Central memory CD8-positive, alpha-beta T cell (primary cell): ENCODE results near the gene TRIP12.
"Not testable (repeated sequence)": the region's sequence is repeated elsewhere in the genome, so short reads cannot be mapped to it uniquely, and the experiment has no call there.

Source experiments
- ATAC-seq: fragments of 150-1000 bp; cut with Tn5 transposase; replicated peaks from 2 replicates; pipeline ENCODE4 v1.10.0; 2022; ENCODE audit warnings: mild to moderate bottlenecking, moderate FRiP score, moderate number of reproducible peaks; ENCODE audit not compliant: poor library complexity, severe bottlenecking; ENCODE audit errors: extremely low read depth
- DNase-seq, 2 donors: peaks; one replicate each; pipeline ENCODE4 v3.0.0; 2021; ENCODE audit warnings: low spot score in 2 of 2
- H3K27ac Mint-ChIP-seq: one replicate; pipeline ENCODE4 v1.8.0; 2022; ENCODE audit warnings: low read depth, mild to moderate bottlenecking, moderate library complexity, mixed read lengths
- H3K27me3 Mint-ChIP-seq: one replicate; pipeline ENCODE4 v1.8.0; 2022; ENCODE audit warnings: mixed read lengths
- H3K36me3 Mint-ChIP-seq: one replicate; pipeline ENCODE4 v1.8.0; 2022; ENCODE audit warnings: mild to moderate bottlenecking, moderate library complexity, mixed read lengths; ENCODE audit not compliant: insufficient read depth
- H3K4me1 Mint-ChIP-seq: one replicate; pipeline ENCODE4 v1.8.0; 2022; ENCODE audit warnings: mixed read lengths
- H3K4me3 Mint-ChIP-seq: one replicate; pipeline ENCODE4 v1.8.0; 2022; ENCODE audit warnings: mild to moderate bottlenecking, moderate library complexity, mixed read lengths
- H3K9me3 Mint-ChIP-seq: one replicate; pipeline ENCODE4 v1.8.0; 2022; ENCODE audit warnings: mixed read lengths

The TRIP12 gene

GRCh38 chr2:229757462-229757861, 164.3 kb downstream of the TRIP12 start:
- not testable (repeated sequence) for DNase-seq, H3K4me3 Mint-ChIP-seq, H3K4me1 Mint-ChIP-seq, H3K27ac Mint-ChIP-seq, H3K36me3 Mint-ChIP-seq, H3K9me3 Mint-ChIP-seq, ATAC-seq, H3K27me3 Mint-ChIP-seq

GRCh38 chr2:229752970-229753729, 168.7 kb downstream of the TRIP12 start:
- Mint-ChIP-seq H3K4me3 (no peak overlapping the region), H3K36me3 (peaks cover 2% of the 10 kb centered on the region), H3K27ac (no peak overlapping the region), H3K4me1 (no peaks in the 10 kb centered on the region), H3K27me3 (no peaks in the 10 kb centered on the region), H3K9me3 (no peaks in the 10 kb centered on the region)
- ATAC-seq (no peak), DNase-seq (no peak)

- peaks cover 2% of the 10 kb centered on the region for H3K36me3 Mint-ChIP-seq
- no peaks in the 10 kb centered on the region for H3K9me3 Mint-ChIP-seq
- ATAC-seq (no peak), DNase-seq (no peak)
- no peaks in the 10 kb centered on the region for H3K4me1 Mint-ChIP-seq
- peaks cover 12% of the 10 kb centered on the region for H3K27me3 Mint-ChIP-seq
- no peak overlapping the region for H3K4me3 Mint-ChIP-seq
- H3K27ac Mint-ChIP-seq: no peak overlapping the region
Measured at GRCh38 chr2:229749779-229750178, 172.0 kb downstream of the TRIP12 start.

GRCh38 chr2:229748950-229749349, 172.9 kb downstream of the TRIP12 start:
- H3K4me1 Mint-ChIP-seq: no peaks in the 10 kb centered on the region

GRCh38 chr2:229742691-229743090, 179.1 kb downstream of the TRIP12 start:
- peaks cover 14% of the 10 kb centered on the region for H3K27me3 Mint-ChIP-seq
- not testable (repeated sequence) for H3K4me3 Mint-ChIP-seq, H3K4me1 Mint-ChIP-seq, ATAC-seq, H3K36me3 Mint-ChIP-seq, H3K9me3 Mint-ChIP-seq, H3K27ac Mint-ChIP-seq, DNase-seq

More at GRCh38 chr2:229748950-229749349, 172.9 kb downstream of the TRIP12 start:
- Mint-ChIP-seq H3K4me3 (no peak overlapping the region), H3K36me3 (peaks cover 2% of the 10 kb centered on the region), H3K27me3 (peaks cover 14% of the 10 kb centered on the region), H3K27ac (no peak overlapping the region), H3K9me3 (no peaks in the 10 kb centered on the region)
- no peak for DNase-seq
- no peak for ATAC-seq

GRCh38 chr2:229740279-229740678, 181.5 kb downstream of the TRIP12 start:
- ATAC-seq (no peak), DNase-seq (no peak)
- H3K36me3 Mint-ChIP-seq: no peaks in the 10 kb centered on the region
- peaks cover 8% of the 10 kb centered on the region for H3K27me3 Mint-ChIP-seq
- no peaks in the 10 kb centered on the region for H3K4me1 Mint-ChIP-seq
- H3K4me3 Mint-ChIP-seq: no peak overlapping the region
- H3K9me3 Mint-ChIP-seq: peaks cover 10% of the 10 kb centered on the region
- no peak overlapping the region for H3K27ac Mint-ChIP-seq

- Mint-ChIP-seq H3K27me3 (no peaks in the 10 kb centered on the region), H3K4me3 (no peak overlapping the region), H3K9me3 (peaks cover 10% of the 10 kb centered on the region), H3K36me3 (no peaks in the 10 kb centered on the region), H3K27ac (no peak overlapping the region), H3K4me1 (no peaks in the 10 kb centered on the region)
- DNase-seq (no peak), ATAC-seq (no peak)
Measured at GRCh38 chr2:229738024-229738625, 183.7 kb downstream of the TRIP12 start.

GRCh38 chr2:229734410-229734809, 187.4 kb downstream of the TRIP12 start:
- peaks cover 8% of the 10 kb centered on the region for H3K27me3 Mint-ChIP-seq
- H3K36me3 Mint-ChIP-seq: no peaks in the 10 kb centered on the region
- H3K4me3 Mint-ChIP-seq: no peak overlapping the region
- ATAC-seq (no peak), DNase-seq (no peak)
- H3K4me1 Mint-ChIP-seq: no peaks in the 10 kb centered on the region
- H3K27ac Mint-ChIP-seq: no peak overlapping the region
- H3K9me3 Mint-ChIP-seq: peaks cover 10% of the 10 kb centered on the region

- Mint-ChIP-seq H3K4me3 (no peak overlapping the region), H3K9me3 (peaks cover 4% of the 10 kb centered on the region), H3K4me1 (no peaks in the 10 kb centered on the region), H3K27me3 (peaks cover 8% of the 10 kb centered on the region), H3K36me3 (no peaks in the 10 kb centered on the region), H3K27ac (no peak overlapping the region)
- DNase-seq (no peak), ATAC-seq (no peak)
Measured at GRCh38 chr2:229733611-229734245, 188.1 kb downstream of the TRIP12 start.

- no peak overlapping the region for H3K27ac Mint-ChIP-seq
- peaks cover 8% of the 10 kb centered on the region for H3K27me3 Mint-ChIP-seq
- H3K9me3 Mint-ChIP-seq: no peaks in the 10 kb centered on the region
- DNase-seq (no peak), ATAC-seq (no peak)
- no peaks in the 10 kb centered on the region for H3K4me1 Mint-ChIP-seq
- no peak overlapping the region for H3K4me3 Mint-ChIP-seq
- no peaks in the 10 kb centered on the region for H3K36me3 Mint-ChIP-seq
Measured at GRCh38 chr2:229732897-229733296, 188.9 kb downstream of the TRIP12 start.

- H3K4me3 Mint-ChIP-seq: no peak overlapping the region
- no peaks in the 10 kb centered on the region for H3K36me3 Mint-ChIP-seq
- no peak for DNase-seq
- H3K9me3 Mint-ChIP-seq: no peaks in the 10 kb centered on the region
- H3K27ac Mint-ChIP-seq: no peak overlapping the region
- no peak for ATAC-seq
- no peaks in the 10 kb centered on the region for H3K4me1 Mint-ChIP-seq
- peaks cover 8% of the 10 kb centered on the region for H3K27me3 Mint-ChIP-seq
Measured at GRCh38 chr2:229731916-229732315, 189.9 kb downstream of the TRIP12 start.

GRCh38 chr2:229731363-229731762, 190.4 kb downstream of the TRIP12 start:
- Mint-ChIP-seq H3K9me3 (no peaks in the 10 kb centered on the region), H3K27me3 (peaks cover 8% of the 10 kb centered on the region), H3K4me3 (no peak overlapping the region), H3K4me1 (no peaks in the 10 kb centered on the region), H3K27ac (no peak overlapping the region), H3K36me3 (no peaks in the 10 kb centered on the region)
- no peak for ATAC-seq
- no peak for DNase-seq

GRCh38 chr2:229728370-229728769, 193.4 kb downstream of the TRIP12 start:
- ATAC-seq: no peak
- no peaks in the 10 kb centered on the region for H3K36me3 Mint-ChIP-seq

More at GRCh38 chr2:229728370-229728769, 193.4 kb downstream of the TRIP12 start:
- H3K4me3 Mint-ChIP-seq: no peak overlapping the region
- peaks cover 21% of the 10 kb centered on the region for H3K27me3 Mint-ChIP-seq
- H3K4me1 Mint-ChIP-seq: no peaks in the 10 kb centered on the region
- H3K9me3 Mint-ChIP-seq: no peaks in the 10 kb centered on the region
- no peak for DNase-seq
- no peak overlapping the region for H3K27ac Mint-ChIP-seq
